Measurements from ENCODE around the gene SPECC1.

DNA sequence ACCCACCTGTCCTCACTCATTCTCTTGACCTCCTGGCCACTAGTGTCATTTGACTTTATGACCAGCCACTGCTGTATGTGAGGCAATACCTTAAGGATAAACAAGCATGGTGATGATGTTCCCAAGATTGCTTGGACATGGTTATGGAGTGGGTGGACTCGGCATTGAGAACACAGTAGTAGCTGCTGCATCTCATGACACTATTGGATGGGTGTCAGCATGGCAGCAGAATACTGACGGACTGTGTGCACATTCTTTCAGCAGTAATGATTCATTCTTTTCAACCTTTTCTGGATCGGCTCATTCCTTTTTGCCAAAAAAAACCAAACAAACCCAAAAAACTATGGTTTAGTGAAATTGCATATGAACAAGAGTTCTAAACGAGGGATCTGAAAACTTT, 13.5 kb downstream of the SPECC1 start:
- no peak for TF ChIP-seq POLR2A (IDR thresholded peaks at IDR 0.05)
- TF ChIP-seq, protein P1, sequence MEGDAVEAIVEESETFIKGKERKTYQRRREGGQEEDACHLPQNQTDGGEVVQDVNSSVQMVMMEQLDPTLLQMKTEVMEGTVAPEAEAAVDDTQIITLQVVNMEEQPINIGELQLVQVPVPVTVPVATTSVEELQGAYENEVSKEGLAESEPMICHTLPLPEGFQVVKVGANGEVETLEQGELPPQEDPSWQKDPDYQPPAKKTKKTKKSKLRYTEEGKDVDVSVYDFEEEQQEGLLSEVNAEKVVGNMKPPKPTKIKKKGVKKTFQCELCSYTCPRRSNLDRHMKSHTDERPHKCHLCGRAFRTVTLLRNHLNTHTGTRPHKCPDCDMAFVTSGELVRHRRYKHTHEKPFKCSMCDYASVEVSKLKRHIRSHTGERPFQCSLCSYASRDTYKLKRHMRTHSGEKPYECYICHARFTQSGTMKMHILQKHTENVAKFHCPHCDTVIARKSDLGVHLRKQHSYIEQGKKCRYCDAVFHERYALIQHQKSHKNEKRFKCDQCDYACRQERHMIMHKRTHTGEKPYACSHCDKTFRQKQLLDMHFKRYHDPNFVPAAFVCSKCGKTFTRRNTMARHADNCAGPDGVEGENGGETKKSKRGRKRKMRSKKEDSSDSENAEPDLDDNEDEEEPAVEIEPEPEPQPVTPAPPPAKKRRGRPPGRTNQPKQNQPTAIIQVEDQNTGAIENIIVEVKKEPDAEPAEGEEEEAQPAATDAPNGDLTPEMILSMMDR (IDR thresholded peaks at IDR 0.05) = no peak

Measured in adrenal gland (tissue), 5 donors.